GM19351 (cell line): ENCODE measurements around the gene MAOB.

Source experiments
- ATAC-seq: cut with Tn5 transposase; IDR thresholded peaks from one replicate; pipeline ENCODE4 v1.9.1; 2021; ENCODE audit warnings: mild to moderate bottlenecking, moderate library complexity; ENCODE audit not compliant: unreplicated experiment

MAOB gene

DNA sequence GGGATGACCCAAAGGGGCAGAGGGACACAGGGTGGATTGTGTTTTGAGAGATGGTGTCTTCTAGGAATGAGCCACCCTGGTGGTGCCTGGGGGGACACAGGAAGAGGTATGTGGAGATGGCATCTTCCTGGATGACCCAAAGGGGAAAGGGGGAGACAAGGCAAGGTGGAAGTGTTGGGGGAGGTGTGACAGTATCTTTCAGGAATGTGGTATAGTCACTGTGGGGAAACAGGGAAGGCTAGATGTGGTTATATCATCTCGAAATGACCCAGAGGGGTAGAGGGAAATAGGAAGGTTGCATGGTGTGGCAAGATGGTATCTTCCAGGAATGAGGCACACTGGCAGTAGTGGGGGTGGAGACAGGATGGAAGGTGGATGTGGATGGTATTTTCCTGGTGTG, 163.3 kb downstream of the MAOB start:
- no peak for ATAC-seq

DNA sequence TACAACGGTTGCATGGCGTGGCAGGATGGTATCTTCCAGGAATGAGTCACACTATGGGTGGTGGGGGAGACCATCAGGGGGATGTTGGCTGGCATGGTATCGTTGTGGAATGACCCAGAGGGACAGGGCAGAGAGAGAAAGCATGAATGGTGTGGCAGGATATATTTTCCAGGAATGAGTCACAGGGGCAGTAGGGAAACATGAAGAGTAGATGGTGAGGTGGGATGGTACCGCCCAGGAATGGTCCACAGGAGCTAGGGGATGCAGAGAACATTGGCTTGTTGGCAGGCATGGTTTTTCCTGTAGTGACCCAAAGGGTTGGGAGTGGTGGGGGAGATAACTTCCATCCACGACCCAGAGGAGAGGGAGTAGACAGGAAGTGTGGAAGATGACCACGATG, 163.7 kb downstream of the MAOB start:
- ATAC-seq: no peak

DNA sequence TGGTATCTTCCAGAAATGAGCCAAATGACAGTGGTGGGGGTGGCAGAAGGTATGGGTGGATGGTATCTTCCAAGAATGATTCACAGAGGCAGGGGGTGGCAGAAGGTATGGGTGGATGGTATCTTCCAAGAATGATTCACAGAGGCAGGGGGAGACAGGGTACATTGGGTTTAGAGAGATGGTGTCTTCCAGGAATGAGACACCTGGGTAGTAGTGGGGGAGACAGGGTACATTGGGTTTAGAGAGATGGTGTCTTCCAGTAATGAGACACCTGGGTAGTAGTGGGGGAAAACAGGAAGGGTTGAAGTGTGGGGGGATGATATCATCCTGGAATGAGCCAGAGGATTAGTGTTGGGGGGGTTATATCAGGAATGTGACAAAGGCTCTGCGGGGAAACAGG, 164.2 kb downstream of the MAOB start:
- no peak for ATAC-seq

DNA sequence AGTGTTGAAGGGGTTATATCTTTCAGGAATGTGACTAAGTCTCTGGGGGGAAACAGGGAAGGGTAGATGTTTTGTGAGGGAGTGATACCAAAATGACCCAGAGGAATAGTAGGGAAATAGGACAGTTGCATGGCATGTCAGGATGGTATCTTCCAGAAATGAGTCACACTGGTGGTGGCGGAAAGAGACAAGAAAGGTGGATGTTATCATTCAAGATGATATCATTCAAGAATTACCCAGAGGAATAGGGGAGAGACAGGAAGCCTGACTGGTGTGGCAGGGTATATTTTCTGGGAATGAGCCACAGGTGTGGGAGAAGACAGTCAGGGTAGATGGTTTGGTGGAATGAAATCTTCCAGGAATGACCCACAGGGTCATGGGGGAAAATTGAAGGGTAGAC, 165.1 kb downstream of the MAOB start:
- no peak for ATAC-seq

DNA sequence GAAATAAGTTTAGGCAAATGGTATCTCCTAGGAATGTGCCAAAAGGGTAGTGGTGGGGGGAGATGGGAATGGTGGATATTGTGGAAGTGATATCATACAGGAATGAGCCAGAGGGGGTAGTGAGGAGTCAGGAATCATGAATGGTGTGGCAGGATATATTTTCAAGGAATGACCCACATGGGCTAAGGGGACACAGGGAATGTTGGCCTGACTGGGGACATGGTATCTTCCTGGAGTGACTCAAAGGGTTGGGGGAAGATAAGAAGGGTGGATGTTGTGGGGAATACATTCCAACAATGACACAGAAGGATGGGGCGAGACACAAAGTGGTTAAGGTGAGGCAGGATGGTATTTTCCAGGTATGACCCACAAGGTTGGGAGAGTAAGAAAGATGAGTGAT, 165.6 kb downstream of the MAOB start:
- ATAC-seq: no peak
